AG04450 (cell line): ENCODE data around the gene PEPD. TPM values are rescaled to one million over a fixed set of nuclear protein-coding genes. Genes with fewer than 3 reads are reported as not detected.

Experiments
- CTCF ChIA-PET: fragments of 300-600, 350-600 bp; formaldehyde crosslinking; extraction: SDS; loops from one replicate; lab custom pipeline; 2022; ENCODE audit warnings: antibody characterized with exemption, inconsistent platforms; lab: Charles Lee
- POLR2A ChIA-PET: fragments of 350-600 bp; formaldehyde crosslinking; extraction: SDS; loops from one replicate; lab custom pipeline; 2021; ENCODE audit warnings: antibody characterized with exemption, inconsistent platforms; lab: Yijun Ruan, JAX
- DNase-seq: peaks from one replicate; pipeline ENCODE4 v3.0.0-alpha.2; 2011; ENCODE audit warnings: low read depth, low spot score
- H3K27ac ChIP-seq: one replicate; pipeline ENCODE4 v1.5.1; 2012; ENCODE audit warnings: low read depth, low read length, control low read depth
- H3K27me3 ChIP-seq: one replicate; pipeline ENCODE4 v1.6.0; 2012; ENCODE audit warnings: low read length; ENCODE audit not compliant: control insufficient read depth, insufficient read depth
- H3K4me3 ChIP-seq: 2 replicates; pipeline ENCODE4 v1.5.1; 2011; ENCODE audit warnings: mild to moderate bottlenecking, low read depth, low read length, control low read depth
- H3K9me3 ChIP-seq: 2 replicates; pipeline ENCODE4 v1.5.1; 2012; ENCODE audit warnings: low read length; ENCODE audit not compliant: control insufficient read depth, insufficient read depth
- polyA plus RNA-seq: library from polyadenylated mRNA; depleted of rRNA; stranded (reverse); fragments of >200 nt; gene quantifications from 2 replicates; pipeline ENCODE4 v1.2.3, GENCODE V29; 2011
- TF ChIP-seq, protein P1 (sequence below): IDR thresholded peaks from 2 replicates; pipeline ENCODE4 v1.5.1; 2011; ENCODE audit warnings: low read depth, low read length, control low read depth, inconsistent platforms

Gene PEPD
- polyA plus RNA-seq, 1 experiment, result 67.1 TPM

DNA sequence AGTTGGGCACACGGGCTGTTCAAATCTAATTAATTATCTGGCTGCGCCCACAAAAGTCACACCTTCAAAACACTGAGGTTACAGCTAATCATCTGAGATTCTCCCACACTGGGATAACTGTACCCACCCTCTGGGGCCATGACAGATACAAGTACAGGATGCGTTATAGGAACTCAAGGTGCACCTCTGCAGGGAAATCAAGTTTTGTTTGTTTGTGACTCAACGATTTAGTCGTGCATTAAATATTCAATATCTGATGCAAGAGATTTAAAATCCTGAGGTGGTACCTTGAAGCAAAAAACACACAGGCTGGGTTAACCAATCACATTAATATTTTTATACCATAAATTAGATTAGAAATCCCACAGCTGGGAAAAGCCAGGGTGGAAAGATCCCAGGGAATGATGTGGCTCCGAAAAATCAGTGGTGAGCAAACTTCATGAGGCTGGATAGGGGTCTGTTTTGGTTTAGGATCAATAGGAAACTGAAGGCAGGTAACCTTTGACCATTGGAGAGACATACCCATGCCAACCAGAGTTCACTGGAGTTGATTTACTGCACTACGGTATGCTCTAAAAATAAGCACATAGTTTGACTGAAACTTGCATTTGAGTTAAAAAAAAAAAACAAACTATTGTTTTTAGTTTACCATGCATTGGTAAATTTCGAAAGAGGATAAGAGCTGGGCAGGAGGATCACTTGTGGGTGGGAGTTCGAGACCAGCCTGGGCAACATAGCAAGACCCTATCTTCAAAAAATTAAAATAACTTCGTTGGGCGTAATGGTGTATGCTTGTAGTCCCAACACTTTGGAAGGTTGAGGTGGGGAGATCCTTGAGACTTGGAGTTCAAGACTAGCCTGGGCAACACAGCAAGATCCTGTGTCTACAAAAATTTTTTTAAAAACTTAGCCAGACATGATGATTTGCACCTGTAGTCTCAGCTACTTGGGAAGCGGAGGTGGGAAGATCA, 172.0 kb downstream of the PEPD start:
- no peaks in the 10 kb centered on the region for H3K9me3 ChIP-seq
- DNase-seq, result no peak
- H3K4me3 ChIP-seq, result no peak overlapping the region
- ChIA-PET CTCF (no interaction called here), POLR2A (no interaction called here)
- peaks cover 10% of the 10 kb centered on the region for H3K27me3 ChIP-seq
- H3K27ac ChIP-seq, result no peak overlapping the region
- TF ChIP-seq, protein P1, sequence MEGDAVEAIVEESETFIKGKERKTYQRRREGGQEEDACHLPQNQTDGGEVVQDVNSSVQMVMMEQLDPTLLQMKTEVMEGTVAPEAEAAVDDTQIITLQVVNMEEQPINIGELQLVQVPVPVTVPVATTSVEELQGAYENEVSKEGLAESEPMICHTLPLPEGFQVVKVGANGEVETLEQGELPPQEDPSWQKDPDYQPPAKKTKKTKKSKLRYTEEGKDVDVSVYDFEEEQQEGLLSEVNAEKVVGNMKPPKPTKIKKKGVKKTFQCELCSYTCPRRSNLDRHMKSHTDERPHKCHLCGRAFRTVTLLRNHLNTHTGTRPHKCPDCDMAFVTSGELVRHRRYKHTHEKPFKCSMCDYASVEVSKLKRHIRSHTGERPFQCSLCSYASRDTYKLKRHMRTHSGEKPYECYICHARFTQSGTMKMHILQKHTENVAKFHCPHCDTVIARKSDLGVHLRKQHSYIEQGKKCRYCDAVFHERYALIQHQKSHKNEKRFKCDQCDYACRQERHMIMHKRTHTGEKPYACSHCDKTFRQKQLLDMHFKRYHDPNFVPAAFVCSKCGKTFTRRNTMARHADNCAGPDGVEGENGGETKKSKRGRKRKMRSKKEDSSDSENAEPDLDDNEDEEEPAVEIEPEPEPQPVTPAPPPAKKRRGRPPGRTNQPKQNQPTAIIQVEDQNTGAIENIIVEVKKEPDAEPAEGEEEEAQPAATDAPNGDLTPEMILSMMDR, result no peak

DNA sequence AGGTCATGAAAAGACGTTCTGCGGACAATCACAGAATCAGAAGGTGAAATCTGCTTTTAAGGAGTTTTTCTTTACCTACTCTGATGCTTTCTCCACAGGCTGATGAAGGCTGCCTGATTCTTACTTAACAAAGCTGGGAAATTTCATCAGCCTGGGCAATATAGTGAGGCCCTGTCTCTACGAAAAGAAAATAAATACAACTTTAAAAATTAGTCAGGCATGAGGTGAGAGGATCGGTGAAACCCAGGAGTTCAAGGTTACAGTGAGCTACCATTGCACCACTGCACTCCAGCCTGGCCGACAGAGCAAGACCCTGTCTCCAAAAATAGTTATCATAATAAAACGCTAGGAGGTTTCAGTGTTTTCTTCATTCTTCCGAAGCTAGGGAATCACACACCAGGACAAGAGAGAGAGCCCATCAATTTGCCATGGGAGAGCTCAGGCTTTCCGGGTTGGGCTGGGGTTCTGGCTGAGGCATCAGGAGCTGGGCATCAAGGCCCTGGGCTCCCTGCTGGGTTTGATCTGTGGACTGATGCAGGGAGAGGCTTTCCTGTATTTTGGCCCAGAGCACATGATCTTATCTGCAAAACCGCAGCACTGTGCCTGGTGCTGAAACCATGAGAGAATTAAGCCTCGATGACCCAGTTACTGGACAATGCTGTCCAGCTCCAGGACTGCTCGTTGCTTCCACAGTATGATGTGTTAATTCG, 173.1 kb downstream of the PEPD start:
- CTCF ChIA-PET, result no interaction called here
- H3K27ac ChIP-seq, result no peak overlapping the region
- H3K27me3 ChIP-seq, result peaks cover 16% of the 10 kb centered on the region
- DNase-seq, result no peak
- no peak overlapping the region for H3K4me3 ChIP-seq
- no peaks in the 10 kb centered on the region for H3K9me3 ChIP-seq
- TF ChIP-seq, protein P1, result no peak
- POLR2A ChIA-PET, result no interaction called here

DNA sequence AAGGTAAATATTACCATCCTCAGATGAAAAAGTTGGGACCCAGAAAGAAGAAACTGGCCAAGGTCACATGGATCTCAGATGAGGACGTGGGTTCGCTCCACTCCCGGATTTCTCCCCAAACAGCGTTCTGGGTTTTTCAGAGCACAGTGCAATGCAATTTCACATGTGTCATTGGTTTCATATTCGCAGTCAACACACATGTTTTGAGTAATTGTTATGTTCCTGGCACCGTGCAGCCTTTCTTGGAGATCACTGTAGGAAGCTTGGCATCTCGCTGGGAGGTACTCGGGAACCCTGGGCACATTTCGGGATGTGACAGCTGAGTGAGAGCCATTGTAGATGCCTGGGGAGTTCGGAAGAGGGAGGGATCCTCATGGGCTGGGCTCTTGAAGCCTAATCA, 174.3 kb downstream of the PEPD start:
- Histone ChIP-seq H3K4me3 (no peak overlapping the region), H3K9me3 (no peaks in the 10 kb centered on the region), H3K27me3 (peaks cover 18% of the 10 kb centered on the region), H3K27ac (no peak overlapping the region)
- TF ChIP-seq, protein P1, result no peak
- CTCF ChIA-PET, result no interaction called here
- POLR2A ChIA-PET, result no interaction called here
- no peak for DNase-seq

DNA sequence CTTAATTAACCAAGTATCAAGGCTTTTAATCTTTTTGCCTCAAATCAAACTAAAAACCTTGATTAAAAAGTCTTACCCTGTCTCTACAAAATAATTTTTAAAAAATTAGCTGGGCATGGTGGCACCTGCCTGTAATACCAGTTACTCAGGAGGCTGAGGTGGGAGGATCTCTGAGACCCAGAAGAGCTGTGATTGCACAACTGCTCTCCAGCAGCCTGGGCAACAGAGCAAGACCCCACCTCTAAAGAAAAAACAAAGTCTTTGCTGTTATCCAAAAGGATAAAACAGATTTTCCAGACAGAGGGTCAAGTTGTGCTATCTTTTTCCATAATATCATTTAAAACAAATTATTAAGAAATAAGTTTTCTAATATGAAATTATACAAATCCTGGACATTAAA, 174.9 kb downstream of the PEPD start:
- ChIA-PET POLR2A (no interaction called here), CTCF (no interaction called here)
- Histone ChIP-seq H3K27me3 (peaks cover 18% of the 10 kb centered on the region), H3K27ac (no peak overlapping the region), H3K9me3 (no peaks in the 10 kb centered on the region), H3K4me3 (no peak overlapping the region)
- DNase-seq, result no peak
- TF ChIP-seq, protein P1, result no peak

DNA sequence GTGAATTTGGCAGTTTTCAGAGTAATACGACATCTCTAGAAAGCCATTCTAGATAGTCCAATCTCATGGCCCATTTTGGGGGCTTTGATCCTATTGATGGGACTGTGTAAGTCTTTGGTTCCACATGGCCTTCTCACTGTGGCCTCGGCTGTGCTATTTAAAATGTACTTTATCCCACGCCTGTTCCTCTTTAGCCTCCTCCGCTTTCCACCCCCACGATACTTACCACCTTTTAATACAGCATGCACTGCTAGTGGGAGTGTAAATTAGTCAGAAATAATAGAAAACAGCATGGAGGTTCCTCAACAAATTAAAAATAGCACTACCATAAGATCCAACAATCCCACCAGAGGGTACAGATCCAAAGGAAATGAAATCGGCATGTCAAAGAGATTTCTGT, 176.4 kb downstream of the PEPD start:
- ChIA-PET CTCF (no interaction called here), POLR2A (no interaction called here)
- Histone ChIP-seq H3K27me3 (peaks cover 16% of the 10 kb centered on the region), H3K27ac (no peak overlapping the region), H3K4me3 (no peak overlapping the region), H3K9me3 (no peaks in the 10 kb centered on the region)
- DNase-seq, result no peak
- TF ChIP-seq, protein P1, result no peak
